Upper lobe of left lung (tissue), 4 donors: ENCODE results near the gene ADK.

Experiments
- CTCF ChIP-seq, 6 experiments: fragments of 450-650 bp in 4 of 6; fragments of 200-600 bp in 2 of 6; sonication (generic) in 2 of 6; IDR thresholded peaks; one replicate each; pipeline ENCODE4 v1.5.1; 2016 to 2019; ENCODE audit warnings: antibody characterized with exemption in 6 of 6
- POLR2A ChIP-seq, 4 donors: fragments of 450-650 bp; IDR thresholded peaks; one replicate each; pipeline ENCODE4 v1.5.1; 2016 to 2017; ENCODE audit warnings: antibody characterized with exemption in 4 of 4, mild to moderate bottlenecking in 2 of 4
- POLR2AphosphoS5 ChIP-seq, 2 donors: sonication (generic); formaldehyde crosslinking; IDR thresholded peaks; one replicate each; pipeline ENCODE4 v1.5.1; 2017; ENCODE audit warnings: antibody characterized with exemption in 2 of 2

GRCh38 chr10:74485283-74485682 is 334.3 kb downstream of the ADK start:
- TF ChIP-seq CTCF (IDR thresholded peaks at IDR 0.05) (no peak), POLR2A (IDR thresholded peaks at IDR 0.05) (no peak), POLR2AphosphoS5 (IDR thresholded peaks at IDR 0.05) (no peak)
